HG03095 (cell line): Measurements from ENCODE around the gene TPT1.
"Not testable (repeated sequence)": the region's sequence is repeated elsewhere in the genome, so short reads cannot be mapped to it uniquely, and the experiment has no call there.

Experiments used
- ATAC-seq: cut with Tn5 transposase; IDR thresholded peaks from one replicate; pipeline ENCODE4 v1.9.1; 2021; ENCODE audit warnings: moderate library complexity; ENCODE audit not compliant: unreplicated experiment

The TPT1 gene

GRCh38 chr13:45368005-45368404, 27.0 kb upstream of the TPT1 start:
- ATAC-seq, result no peak

- peak; percentile 94 for ATAC-seq
Measured at GRCh38 chr13:45367358-45367757, 26.4 kb upstream of the TPT1 start.

GRCh38 chr13:45365558-45365885, 24.5 kb upstream of the TPT1 start:
- no peak for ATAC-seq

GRCh38 chr13:45364876-45365557, 24.0 kb upstream of the TPT1 start:
- no peak for ATAC-seq

GRCh38 chr13:45362939-45363338, 22.0 kb upstream of the TPT1 start:
- ATAC-seq, result no peak

GRCh38 chr13:45361596-45362206, 20.7 kb upstream of the TPT1 start:
- ATAC-seq, result no peak

- no peak for ATAC-seq
Measured at GRCh38 chr13:45356966-45357672, 16.1 kb upstream of the TPT1 start.

GRCh38 chr13:45353895-45354294, 12.9 kb upstream of the TPT1 start:
- no peak for ATAC-seq

- no peak for ATAC-seq
Measured at GRCh38 chr13:45352031-45352430, 11.0 kb upstream of the TPT1 start.

- ATAC-seq, result no peak
Measured at GRCh38 chr13:45350152-45350551, 9.2 kb upstream of the TPT1 start.

- no peak for ATAC-seq
Measured at GRCh38 chr13:45349438-45349837, 8.5 kb upstream of the TPT1 start.

GRCh38 chr13:45344064-45344463, 3.1 kb upstream of the TPT1 start:
- not testable (repeated sequence) for ATAC-seq

- ATAC-seq, result not testable (repeated sequence)
Measured at GRCh38 chr13:45343102-45343501, 2.1 kb upstream of the TPT1 start.

GRCh38 chr13:45342668-45343067, 1.7 kb upstream of the TPT1 start:
- not testable (repeated sequence) for ATAC-seq

GRCh38 chr13:45341799-45342500, 967 bp upstream of the TPT1 start:
- no peak for ATAC-seq

GRCh38 chr13:45340422-45341033, 455 bp downstream of the TPT1 start:
- peak; percentile 32 for ATAC-seq

- ATAC-seq, result no peak
Measured at GRCh38 chr13:45339867-45340266, 1.1 kb downstream of the TPT1 start.

GRCh38 chr13:45339399-45339798, 1.6 kb downstream of the TPT1 start:
- no peak for ATAC-seq

GRCh38 chr13:45337803-45338202, 3.2 kb downstream of the TPT1 start:
- ATAC-seq, result no peak

- ATAC-seq, result no peak
Measured at GRCh38 chr13:45337395-45337794, 3.6 kb downstream of the TPT1 start.
